Lower lobe of right lung (tissue), 2 donors: ENCODE data around the gene CCDC117. TPM values are rescaled to one million over a fixed set of nuclear protein-coding genes. Genes with fewer than 3 reads are reported as not detected.

ENCODE experiments used
- ATAC-seq, 2 donors: fragments of 200-7000 bp; cut with Tn5 transposase; one replicate each; pipeline ENCODE4 v1.9.1; 2020 to 2022; ENCODE audit warnings: mild to moderate bottlenecking in 2 of 2, moderate library complexity in 2 of 2
- DNase-seq: peaks from one replicate; pipeline ENCODE4 v3.0.0-alpha.2; 2020
- H3K27ac ChIP-seq: fragments of 200-600 bp; one replicate; pipeline ENCODE4 v1.8.0; 2022
- H3K27me3 ChIP-seq: fragments of 200-600 bp; one replicate; pipeline ENCODE4 v1.8.0; 2022; ENCODE audit warnings: low read depth
- H3K36me3 ChIP-seq: fragments of 200-600 bp; one replicate; pipeline ENCODE4 v1.8.0; 2022; ENCODE audit warnings: mild to moderate bottlenecking
- H3K4me1 ChIP-seq: fragments of 200-600 bp; one replicate; pipeline ENCODE4 v1.8.0; 2022
- H3K4me3 ChIP-seq: fragments of 200-600 bp; one replicate; pipeline ENCODE4 v1.8.0; 2022; ENCODE audit warnings: mild to moderate bottlenecking
- H3K9me3 ChIP-seq: fragments of 200-600 bp; one replicate; pipeline ENCODE4 v1.8.0; 2022
- CTCF ChIP-seq: fragments of 200-600 bp; IDR thresholded peaks from one replicate; pipeline ENCODE4 v1.8.0; 2022; ENCODE audit warnings: antibody characterized with exemption, mild to moderate bottlenecking
- intact Hi-C: fragments of 100-400 bp; cut with DNase I; formaldehyde crosslinking; loops from one replicate; pipeline ENCODE4 v1.11.0; 2022
- total RNA-seq: library from RNA; stranded (reverse); fragmentation: NEBNext Ultra II Directional; extraction: Animal tissue kit (Norgen Biotek cat#: 25700); gene quantifications from one replicate; pipeline ENCODE4 v1.2.1, GENCODE V29; 2021
- donor health status: DM: no; HTN: yes; CAD: no; lungs with severe emphysema.

CCDC117 gene
- total RNA-seq, 1 donor from 2014 or later = 21.4 TPM

GRCh38 chr22:28791124-28791523 is 18.6 kb downstream of the CCDC117 start:
- H3K36me3 ChIP-seq = peaks cover 78% of the 10 kb centered on the region
- no peak overlapping the region for H3K27ac ChIP-seq
- H3K4me1 ChIP-seq = peaks cover 26% of the 10 kb centered on the region

GRCh38 chr22:28791841-28792490 is 19.5 kb downstream of the CCDC117 start:
- H3K27ac ChIP-seq = peak overlapping the region; percentile 13
- TF ChIP-seq CTCF = no peak

More at GRCh38 chr22:28791124-28791523, 18.6 kb downstream of the CCDC117 start:
- intact Hi-C loops = no loop called here
- DNase-seq (no peak), ATAC-seq (no peak)
- Histone ChIP-seq H3K27me3 (no peaks in the 10 kb centered on the region), H3K4me3 (no peak overlapping the region), H3K9me3 (no peaks in the 10 kb centered on the region)
- TF ChIP-seq CTCF = no peak

GRCh38 chr22:28792491-28793383 is 20.2 kb downstream of the CCDC117 start:
- no peak overlapping the region for H3K4me3 ChIP-seq
- H3K27ac ChIP-seq = peak overlapping the region; percentile 13
- no peaks in the 10 kb centered on the region for H3K27me3 ChIP-seq
- H3K9me3 ChIP-seq = no peaks in the 10 kb centered on the region
- TF ChIP-seq CTCF = no peak
- no peak for DNase-seq
- peaks cover 42% of the 10 kb centered on the region for H3K4me1 ChIP-seq
- H3K36me3 ChIP-seq = peaks cover 78% of the 10 kb centered on the region
- intact Hi-C loops = no loop called here
- ATAC-seq = peak in 1 of 2 donors; percentile 31

More at GRCh38 chr22:28791841-28792490, 19.5 kb downstream of the CCDC117 start:
- Histone ChIP-seq H3K27me3 (no peaks in the 10 kb centered on the region), H3K4me3 (no peak overlapping the region), H3K9me3 (no peaks in the 10 kb centered on the region), H3K36me3 (peaks cover 78% of the 10 kb centered on the region), H3K4me1 (peaks cover 34% of the 10 kb centered on the region)
- DNase-seq = no peak
- intact Hi-C loops = no loop called here
- ATAC-seq = peak in 1 of 2 donors; percentile 9

GRCh38 chr22:28793976-28794584 is 21.6 kb downstream of the CCDC117 start:
- DNase-seq (no peak), ATAC-seq (no peak)
- no peak for TF ChIP-seq CTCF
- Histone ChIP-seq H3K27ac (no peak overlapping the region), H3K27me3 (no peaks in the 10 kb centered on the region), H3K9me3 (no peaks in the 10 kb centered on the region), H3K4me1 (peaks cover 56% of the 10 kb centered on the region), H3K4me3 (no peak overlapping the region), H3K36me3 (peaks cover 75% of the 10 kb centered on the region)
- intact Hi-C loops = no loop called here

GRCh38 chr22:28795071-28795693 is 22.7 kb downstream of the CCDC117 start:
- TF ChIP-seq CTCF = no peak
- intact Hi-C loops = no loop called here
- ATAC-seq (no peak), DNase-seq (no peak)
- H3K4me3 ChIP-seq = no peak overlapping the region
- no peak overlapping the region for H3K27ac ChIP-seq
- H3K36me3 ChIP-seq = peaks cover 67% of the 10 kb centered on the region
- no peaks in the 10 kb centered on the region for H3K27me3 ChIP-seq
- peaks cover 56% of the 10 kb centered on the region for H3K4me1 ChIP-seq
- H3K9me3 ChIP-seq = no peaks in the 10 kb centered on the region
